GM15510 (cell line): ENCODE measurements around the gene CNTN4.

ENCODE experiments used
- POLR2A ChIP-seq: IDR thresholded peaks from 3 replicates; pipeline ENCODE4 v1.6.1; 2011; ENCODE audit warnings: borderline replicate concordance; ENCODE audit not compliant: insufficient read length; ENCODE audit errors: extremely low read depth

The CNTN4 gene

GRCh38 chr3:2731843-2732242 lies 633.2 kb downstream of the CNTN4 start:
- no peak for TF ChIP-seq POLR2A

GRCh38 chr3:2735392-2735894 lies 636.8 kb downstream of the CNTN4 start:
- no peak for TF ChIP-seq POLR2A

DNA sequence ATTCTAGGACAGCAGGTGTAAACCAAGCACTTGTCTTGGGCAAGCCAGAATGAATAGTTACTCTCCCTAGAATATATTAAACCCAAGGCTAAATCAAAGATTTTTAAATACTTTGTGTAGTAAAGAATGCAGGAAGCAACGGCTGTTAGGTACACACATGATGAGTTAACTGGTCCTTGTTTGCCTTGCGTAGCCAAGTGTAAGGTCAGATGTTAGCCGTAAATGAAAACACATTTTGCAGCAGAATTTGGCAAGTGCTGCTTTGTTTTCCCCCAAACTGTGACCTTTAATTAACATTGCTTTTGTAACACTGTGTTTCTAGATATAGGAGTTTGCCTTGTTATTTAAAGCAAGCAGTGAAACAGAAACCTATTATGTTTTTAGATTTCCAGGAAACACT lies 642.9 kb downstream of the CNTN4 start:
- no peak for TF ChIP-seq POLR2A

DNA sequence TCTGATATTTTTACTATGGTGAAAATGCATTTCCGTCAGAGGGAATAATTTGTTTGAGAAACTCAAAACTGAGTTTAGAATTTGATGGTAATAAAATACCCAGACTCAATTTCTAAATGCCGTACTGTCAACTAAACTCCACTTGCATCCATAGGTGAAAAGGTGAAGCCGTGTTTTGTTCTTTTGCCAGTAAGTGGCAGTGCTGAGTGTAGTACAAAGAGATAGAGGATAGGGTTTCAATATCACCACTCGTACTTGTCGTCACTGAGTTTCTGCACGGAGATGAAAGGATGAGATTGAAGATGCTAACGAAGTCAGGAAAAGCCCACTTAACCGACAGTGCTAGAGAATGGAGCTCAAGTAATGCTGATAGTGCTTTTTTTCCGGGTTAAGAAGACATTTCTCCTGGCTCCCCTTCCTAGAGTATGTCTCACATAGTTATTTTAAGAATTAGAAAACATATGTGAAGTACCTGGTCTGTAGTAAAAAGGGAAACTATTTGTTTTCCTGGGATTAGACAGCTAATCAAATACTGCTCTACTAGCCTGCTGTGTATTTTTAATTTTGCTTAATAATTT lies 666.4 kb downstream of the CNTN4 start:
- no peak for TF ChIP-seq POLR2A

DNA sequence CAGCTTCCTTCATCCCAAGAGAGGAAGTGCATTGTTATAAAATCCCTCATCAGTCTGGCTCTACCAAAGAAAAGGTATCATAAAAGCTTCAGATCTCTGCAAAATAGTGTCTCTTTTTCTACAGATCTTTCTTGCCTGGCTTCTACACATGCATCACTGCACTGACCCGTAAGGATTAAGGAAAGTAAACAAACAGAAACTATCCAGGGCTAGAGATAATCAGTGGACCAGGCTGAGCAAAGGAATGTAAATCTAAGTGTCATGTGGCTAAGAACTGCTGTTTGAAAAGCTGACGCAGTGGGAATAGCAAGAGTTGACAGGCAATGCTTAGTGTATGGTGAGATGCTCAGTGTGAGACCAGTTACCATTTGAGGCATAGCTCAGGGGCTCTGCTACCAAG lies 671.8 kb downstream of the CNTN4 start:
- TF ChIP-seq POLR2A: no peak

- TF ChIP-seq POLR2A: no peak
Observed at GRCh38 chr3:2771193-2771592, 672.5 kb downstream of the CNTN4 start.

DNA sequence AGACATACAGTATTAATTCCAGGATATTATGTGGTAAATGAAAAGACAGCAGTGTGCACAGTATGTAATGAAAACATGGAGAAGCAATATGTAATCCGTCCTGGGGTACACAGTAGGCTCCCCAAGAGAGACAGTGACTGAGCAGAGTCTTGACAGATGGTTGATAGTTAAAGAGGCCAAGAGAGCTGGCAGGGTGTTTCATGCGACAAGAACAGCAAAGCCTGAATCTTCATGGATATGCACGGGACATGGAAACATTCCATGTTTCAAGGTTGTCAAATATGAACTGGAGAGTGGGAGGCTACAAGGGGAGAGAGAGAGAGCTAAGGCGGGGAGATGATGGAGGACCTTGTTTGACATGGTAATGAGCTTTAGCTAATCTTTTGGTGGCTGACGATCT lies 673.1 kb downstream of the CNTN4 start:
- TF ChIP-seq POLR2A: no peak

GRCh38 chr3:2772803-2773202 lies 674.1 kb downstream of the CNTN4 start:
- no peak for TF ChIP-seq POLR2A

GRCh38 chr3:2774481-2775249 lies 676.0 kb downstream of the CNTN4 start:
- TF ChIP-seq POLR2A: no peak

GRCh38 chr3:2783261-2783660 lies 684.6 kb downstream of the CNTN4 start:
- no peak for TF ChIP-seq POLR2A

GRCh38 chr3:2784627-2785026 lies 686.0 kb downstream of the CNTN4 start:
- no peak for TF ChIP-seq POLR2A

DNA sequence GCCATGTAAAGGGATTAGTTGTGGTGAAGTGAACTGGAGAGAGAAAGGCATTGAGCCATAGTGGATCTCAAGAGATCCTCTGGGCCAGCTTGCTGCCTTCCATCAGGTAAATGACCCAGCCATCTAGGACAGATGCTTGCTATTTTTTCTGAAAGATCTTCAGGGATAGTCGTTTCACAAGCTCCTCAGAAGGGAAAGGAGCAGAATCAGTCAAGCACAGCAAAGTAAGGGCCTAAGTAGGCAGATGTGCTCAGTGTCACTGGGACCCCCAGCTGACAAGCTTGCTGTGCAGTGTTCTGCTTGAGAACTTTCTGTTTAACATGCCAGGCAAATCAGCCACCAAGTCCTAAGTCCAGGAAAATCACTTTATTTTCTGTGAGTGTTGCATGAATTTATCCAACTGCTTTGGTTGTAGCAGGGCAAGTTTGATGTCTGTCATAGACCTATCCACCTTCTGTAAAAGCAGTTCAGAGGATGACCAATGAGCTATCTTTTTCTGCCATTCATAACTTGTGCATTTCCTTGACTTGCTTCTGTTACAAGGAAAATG lies 691.7 kb downstream of the CNTN4 start:
- no peak for TF ChIP-seq POLR2A

DNA sequence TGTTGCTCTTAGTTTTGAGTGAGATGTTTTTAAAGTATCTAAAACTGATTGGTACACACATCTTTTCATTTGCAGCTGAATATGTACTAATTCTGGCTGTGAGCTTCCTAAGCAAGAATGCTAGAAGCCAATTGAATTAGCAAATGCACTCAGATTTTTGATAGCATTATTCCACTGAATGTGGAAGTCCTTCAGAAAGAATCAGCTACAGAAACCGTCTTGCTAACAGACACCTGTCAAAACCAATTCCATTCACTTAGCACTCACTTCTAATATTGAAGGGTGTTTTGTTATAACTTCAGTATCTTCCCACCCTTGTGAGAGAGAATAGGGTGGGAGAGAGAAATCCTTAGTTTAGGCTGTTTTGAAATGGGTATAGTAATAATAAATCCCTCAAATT lies 693.8 kb downstream of the CNTN4 start:
- no peak for TF ChIP-seq POLR2A

GRCh38 chr3:2793987-2794386 lies 695.3 kb downstream of the CNTN4 start:
- TF ChIP-seq POLR2A: no peak

- no peak for TF ChIP-seq POLR2A
Observed at GRCh38 chr3:2802429-2802828, 703.8 kb downstream of the CNTN4 start.

DNA sequence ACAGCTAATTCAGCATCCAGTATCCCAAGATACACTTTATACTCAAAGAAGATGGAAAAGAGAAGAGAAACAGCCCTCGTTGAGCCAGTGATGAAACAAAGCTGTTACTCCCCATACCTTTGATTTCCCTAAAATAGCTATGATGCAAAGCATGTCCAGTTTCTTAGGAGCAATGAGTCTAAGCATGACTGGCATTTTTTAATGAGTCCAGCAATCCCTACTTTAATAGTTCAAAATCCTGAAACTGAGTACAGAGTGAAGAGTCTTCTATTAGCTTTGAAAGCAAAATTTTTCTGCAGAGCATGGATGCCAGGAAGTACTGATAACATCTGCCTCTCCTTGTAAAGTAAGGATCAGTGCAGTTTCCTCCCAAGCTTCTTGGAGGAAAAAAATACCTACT lies 708.8 kb downstream of the CNTN4 start:
- TF ChIP-seq POLR2A: no peak
